HUES64 (cell line): ENCODE results near the gene RABEP1. TPM values are rescaled to one million over a fixed set of nuclear protein-coding genes. Genes with fewer than 3 reads are reported as not detected.
A peak's percentile ranks its signal among the peaks of the same experiment; 100 is the strongest.
"Not testable (repeated sequence)": the region's sequence is repeated elsewhere in the genome, so short reads cannot be mapped to it uniquely, and the experiment has no call there.

Experiments used
- H3K27ac ChIP-seq: 2 replicates; pipeline ENCODE4 v1.7.0; 2013; ENCODE audit warnings: low read depth, low read length, inconsistent platforms
- H3K27me3 ChIP-seq: 2 replicates; pipeline ENCODE4 v1.6.1; 2013; ENCODE audit warnings: mild to moderate bottlenecking, low read length; ENCODE audit not compliant: insufficient read depth
- H3K36me3 ChIP-seq: 2 replicates; pipeline ENCODE4 v1.6.1; 2013; ENCODE audit warnings: mild to moderate bottlenecking, low read length; ENCODE audit not compliant: insufficient read depth
- H3K4me1 ChIP-seq: 2 replicates; pipeline ENCODE4 v1.6.1; 2013; ENCODE audit warnings: mild to moderate bottlenecking, low read length, moderate library complexity; ENCODE audit not compliant: insufficient read depth
- H3K4me3 ChIP-seq: 2 replicates; pipeline ENCODE4 v1.5.1; 2013; ENCODE audit warnings: mild to moderate bottlenecking, low read length, moderate library complexity
- H3K9ac ChIP-seq: 2 replicates; pipeline ENCODE4 v1.6.1; 2013; ENCODE audit warnings: mild to moderate bottlenecking, low read depth, low read length
- H3K9me3 ChIP-seq: 2 replicates; pipeline ENCODE4 v1.6.1; 2013; ENCODE audit warnings: low read depth, low read length; ENCODE audit not compliant: insufficient read depth
- WGBS: fragments of 150-250, 120-280 bp; methylation state at CpG from one replicate; pipeline ENCODE4 v1.1.7; 2013; ENCODE audit warnings: missing lambda C conversion rate; 5-methylcytosine and 5-hydroxymethylcytosine counted together
- polyA plus RNA-seq, 2 experiments: library from polyadenylated mRNA; stranded (reverse); fragments of 50-300 nt; gene quantifications; one replicate each; pipeline ENCODE4 v1.2.3, GENCODE V29; 2013

The RABEP1 gene, protein sequence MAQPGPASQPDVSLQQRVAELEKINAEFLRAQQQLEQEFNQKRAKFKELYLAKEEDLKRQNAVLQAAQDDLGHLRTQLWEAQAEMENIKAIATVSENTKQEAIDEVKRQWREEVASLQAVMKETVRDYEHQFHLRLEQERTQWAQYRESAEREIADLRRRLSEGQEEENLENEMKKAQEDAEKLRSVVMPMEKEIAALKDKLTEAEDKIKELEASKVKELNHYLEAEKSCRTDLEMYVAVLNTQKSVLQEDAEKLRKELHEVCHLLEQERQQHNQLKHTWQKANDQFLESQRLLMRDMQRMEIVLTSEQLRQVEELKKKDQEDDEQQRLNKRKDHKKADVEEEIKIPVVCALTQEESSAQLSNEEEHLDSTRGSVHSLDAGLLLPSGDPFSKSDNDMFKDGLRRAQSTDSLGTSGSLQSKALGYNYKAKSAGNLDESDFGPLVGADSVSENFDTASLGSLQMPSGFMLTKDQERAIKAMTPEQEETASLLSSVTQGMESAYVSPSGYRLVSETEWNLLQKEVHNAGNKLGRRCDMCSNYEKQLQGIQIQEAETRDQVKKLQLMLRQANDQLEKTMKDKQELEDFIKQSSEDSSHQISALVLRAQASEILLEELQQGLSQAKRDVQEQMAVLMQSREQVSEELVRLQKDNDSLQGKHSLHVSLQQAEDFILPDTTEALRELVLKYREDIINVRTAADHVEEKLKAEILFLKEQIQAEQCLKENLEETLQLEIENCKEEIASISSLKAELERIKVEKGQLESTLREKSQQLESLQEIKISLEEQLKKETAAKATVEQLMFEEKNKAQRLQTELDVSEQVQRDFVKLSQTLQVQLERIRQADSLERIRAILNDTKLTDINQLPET
- 32.7 TPM for polyA plus RNA-seq (2013, experiment 1 of 2)
- polyA plus RNA-seq (2013, experiment 2 of 2): 38.1 TPM

DNA sequence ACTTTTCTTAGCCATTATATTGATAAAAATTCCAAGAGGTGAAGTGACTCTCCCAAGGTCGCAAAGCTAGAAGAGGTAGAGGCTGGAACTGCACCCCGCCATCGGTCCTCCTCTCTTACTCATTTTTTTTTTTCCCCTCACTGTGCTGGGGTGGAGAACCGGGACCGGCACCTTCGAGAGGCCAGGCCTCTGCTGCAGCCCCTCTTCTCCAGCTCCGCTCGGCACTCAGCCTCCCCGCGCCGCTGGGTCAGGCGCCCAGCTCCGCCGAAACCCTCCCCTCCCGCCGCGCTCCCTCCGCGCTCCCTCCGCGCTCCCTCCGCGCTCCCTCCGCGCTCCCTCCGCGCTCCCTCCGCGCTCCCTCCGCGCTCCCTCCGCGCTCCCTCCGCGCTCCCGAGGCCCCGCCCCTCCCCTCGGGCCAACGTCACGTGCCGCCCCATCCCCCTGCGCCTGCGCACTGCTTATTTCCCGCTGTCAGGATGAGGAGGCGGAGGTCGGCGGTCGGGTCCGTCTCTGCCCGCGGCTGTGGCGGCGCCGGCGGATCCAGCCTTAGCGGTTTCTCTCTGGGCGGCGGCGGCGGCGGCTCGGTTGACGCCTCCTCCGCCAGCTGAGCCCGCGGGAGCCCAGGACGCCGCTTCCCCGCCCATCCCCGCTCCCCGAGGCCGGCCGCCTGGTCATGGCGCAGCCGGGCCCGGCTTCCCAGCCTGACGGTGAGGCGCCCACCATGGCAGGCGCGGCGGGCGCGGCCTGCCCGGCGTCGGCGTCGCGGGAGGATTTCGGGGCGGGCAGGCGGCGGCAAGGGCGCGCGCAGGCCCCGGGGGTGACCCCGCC is at the start of gene RABEP1:
Gene RABEP1, plus strand, starts transcription at position 471 of the 828 bp plus-strand sequence. Its CDS starts 203 bp downstream, at position 674.
- WGBS: under 1% methylated on average over 98 of the region's 98 CpGs
- H3K36me3 ChIP-seq: no peaks in the 10 kb centered on the region; the same call in 1 of the 2 replicates
- peaks cover 18% of the 10 kb centered on the region for H3K4me1 ChIP-seq
- peak within 1 kb of the TSS; percentile 81 for H3K9ac ChIP-seq
- H3K27me3 ChIP-seq: 0 out of 2 replicates have a peak, but pooled peaks cover 4% of the 10 kb centered on the region
- H3K9me3 ChIP-seq: no peaks in the 10 kb centered on the region
- peak within 1 kb of the TSS; percentile 86; the same call in 1 of the 2 replicates for H3K27ac ChIP-seq
- H3K4me3 ChIP-seq: peak within 1 kb of the TSS; percentile 93

DNA sequence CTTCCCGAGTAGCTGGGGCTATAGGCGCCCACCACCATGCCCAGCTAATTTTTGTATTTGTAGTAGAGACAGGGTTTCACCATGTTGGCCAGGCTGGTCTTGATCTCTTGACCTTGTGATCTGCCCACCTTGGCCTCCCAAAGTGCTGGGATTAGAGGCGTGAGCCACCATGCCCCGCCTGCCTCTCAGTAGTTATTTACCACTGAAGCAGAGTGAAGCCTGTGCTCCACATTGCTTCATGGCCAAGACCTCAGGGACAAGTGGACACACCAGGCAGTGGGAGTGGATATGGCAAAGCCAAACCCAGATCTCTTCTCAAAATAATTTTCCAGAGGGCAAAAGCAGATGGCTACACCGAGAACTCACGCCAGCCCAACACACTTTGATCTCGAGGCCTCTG is 48.6 kb upstream of the RABEP1 start:
- not testable (repeated sequence) for H3K27ac ChIP-seq, H3K4me1 ChIP-seq
- WGBS: 91% methylated on average over 7 of the region's 7 CpGs

DNA sequence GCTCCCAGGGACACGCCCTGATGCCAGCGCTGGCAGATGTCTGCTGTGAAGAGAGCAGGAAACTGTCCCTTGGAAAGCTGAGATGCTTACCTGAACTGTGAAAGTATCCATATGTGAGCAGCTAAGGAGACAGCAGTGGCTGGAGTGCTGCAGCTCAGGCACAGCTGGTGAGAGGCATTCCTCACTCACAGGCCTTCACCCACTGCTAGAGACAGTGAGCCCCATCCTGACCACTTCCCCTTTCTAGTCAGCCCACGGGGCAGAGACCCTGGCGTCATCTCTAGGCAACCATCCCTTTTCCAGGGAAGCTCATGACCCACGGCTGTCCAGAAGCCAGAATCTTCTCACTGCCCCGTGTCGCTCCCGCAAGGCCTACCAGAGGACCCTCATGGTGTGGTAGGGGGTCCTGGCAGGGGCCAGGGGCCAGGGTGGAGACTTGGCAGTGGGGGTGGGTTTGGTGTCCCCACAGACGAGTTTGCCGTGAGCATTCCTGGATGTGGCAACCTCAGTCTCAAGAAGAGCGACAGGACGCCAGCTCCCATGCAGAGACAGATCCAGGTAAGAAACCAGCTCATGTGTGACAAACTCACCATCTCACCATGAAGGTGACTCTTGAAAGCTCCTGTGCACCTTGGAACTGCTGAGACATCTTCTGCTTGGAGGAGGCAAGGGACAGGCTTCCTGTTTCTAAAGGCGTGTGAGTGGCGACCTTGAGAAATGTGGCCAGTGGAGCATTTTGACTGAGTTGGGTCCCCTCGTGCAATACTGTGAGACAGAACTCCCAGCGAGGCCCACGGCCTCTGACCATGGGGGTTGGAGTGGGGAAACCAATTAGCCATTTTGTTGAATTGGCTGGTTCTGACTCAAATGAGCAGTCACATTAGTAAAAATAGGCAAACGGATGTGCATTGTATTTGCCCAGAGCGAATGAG is 47.2 kb upstream of the RABEP1 start, which contains the start of gene SCIMP:
Gene SCIMP, minus strand, starts transcription at position 216 of the 932 bp plus-strand sequence. Its CDS starts 105 bp downstream, at position 111.
- no peaks in the 10 kb centered on the region for H3K9me3 ChIP-seq
- H3K9ac ChIP-seq: no peak within 1 kb of the TSS
- H3K27ac ChIP-seq: no peak within 1 kb of the TSS
- 95% methylated on average over 19 of the region's 19 CpGs for WGBS
- no peaks in the 10 kb centered on the region for H3K4me1 ChIP-seq
- no peak within 1 kb of the TSS for H3K4me3 ChIP-seq
- H3K36me3 ChIP-seq: no peaks in the 10 kb centered on the region
- no peaks in the 10 kb centered on the region for H3K27me3 ChIP-seq

More for the DNA sequence above, 48.6 kb upstream of the RABEP1 start:
- not testable (repeated sequence) for H3K9ac ChIP-seq, H3K9me3 ChIP-seq, H3K27me3 ChIP-seq, H3K36me3 ChIP-seq, H3K4me3 ChIP-seq

DNA sequence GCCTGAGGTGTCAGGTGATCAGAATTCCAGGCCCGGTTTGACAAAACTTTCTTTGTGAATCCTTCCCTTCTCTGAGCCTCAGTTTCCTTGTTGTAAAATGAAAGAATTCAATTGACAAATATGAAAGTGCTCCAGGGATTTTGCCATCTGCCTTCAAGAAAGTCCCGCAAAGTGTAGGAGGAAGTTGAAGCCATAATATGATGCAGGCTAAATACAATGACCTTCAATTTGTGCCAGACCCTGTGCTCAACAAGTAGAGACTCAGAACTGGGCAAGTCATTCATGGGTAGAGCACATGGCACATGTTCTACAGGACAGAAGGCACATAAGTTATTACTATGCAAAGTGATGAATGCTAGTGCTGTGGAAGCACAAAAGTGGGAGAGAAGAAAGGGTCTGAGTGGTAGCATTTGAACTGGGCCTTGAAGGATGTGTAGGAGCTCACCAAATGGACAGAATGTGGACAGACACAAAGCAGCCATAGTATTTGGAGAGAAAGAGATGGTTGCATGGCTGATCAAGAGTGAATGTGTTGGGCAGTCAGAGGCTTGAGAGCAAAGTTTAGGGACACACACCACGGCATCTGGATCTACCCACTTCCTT is 45.0 kb upstream of the RABEP1 start:
- H3K9ac ChIP-seq: no peak overlapping the region
- no peak overlapping the region for H3K4me3 ChIP-seq
- no peaks in the 10 kb centered on the region for H3K4me1 ChIP-seq
- no peak overlapping the region for H3K27ac ChIP-seq
- H3K27me3 ChIP-seq: no peaks in the 10 kb centered on the region
- no peaks in the 10 kb centered on the region for H3K36me3 ChIP-seq
- H3K9me3 ChIP-seq: no peaks in the 10 kb centered on the region
- 92% methylated on average over 3 of the region's 3 CpGs for WGBS

DNA sequence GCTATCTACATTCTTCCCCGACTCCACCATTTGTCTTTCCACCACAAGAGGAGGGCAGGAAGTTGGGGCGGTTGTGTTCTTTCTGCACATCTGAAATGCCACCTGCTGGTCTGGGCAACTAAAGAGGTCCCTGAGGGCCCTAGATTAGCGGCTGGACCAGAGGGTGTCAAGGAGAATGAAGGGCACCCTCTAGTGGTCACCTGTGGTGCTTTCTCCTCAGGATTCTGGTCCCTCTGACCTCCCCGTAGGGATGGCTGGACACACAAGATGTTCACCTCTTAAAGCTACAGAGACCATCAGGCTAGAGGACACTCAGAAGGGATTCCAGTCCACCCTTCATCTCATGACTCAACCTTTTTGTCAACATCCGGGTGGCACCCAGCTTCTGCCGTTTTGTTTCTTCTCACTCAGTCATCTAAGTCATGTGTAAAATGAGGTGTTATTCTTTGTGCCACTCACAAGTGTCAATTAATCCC is 44.5 kb upstream of the RABEP1 start:
- no peak overlapping the region for H3K4me3 ChIP-seq
- H3K36me3 ChIP-seq: no peaks in the 10 kb centered on the region
- H3K27me3 ChIP-seq: no peaks in the 10 kb centered on the region
- H3K9ac ChIP-seq: no peak overlapping the region
- no peak overlapping the region for H3K27ac ChIP-seq
- no peaks in the 10 kb centered on the region for H3K9me3 ChIP-seq
- 30% methylated on average over 5 of the region's 6 CpGs for WGBS
- no peaks in the 10 kb centered on the region for H3K4me1 ChIP-seq

DNA sequence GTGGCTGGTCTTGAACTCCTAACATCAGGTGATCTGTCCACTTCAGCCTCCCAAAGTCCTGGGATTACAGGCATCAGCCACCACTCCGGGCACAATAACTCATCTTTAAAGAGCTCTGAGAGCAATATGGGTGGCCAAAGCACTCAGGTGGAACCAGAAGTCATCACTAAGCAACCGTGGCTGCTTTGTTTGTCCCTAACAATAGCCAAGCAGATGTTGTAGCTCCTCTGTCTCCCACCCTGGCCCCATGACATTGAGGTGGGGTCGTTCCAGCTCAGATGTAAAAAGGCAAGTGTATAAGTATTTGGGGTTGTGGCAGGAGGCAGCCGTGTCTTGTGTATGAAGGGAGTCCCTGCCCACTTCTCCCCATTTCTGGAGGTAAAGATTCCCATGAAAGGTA is 43.8 kb upstream of the RABEP1 start:
- 76% methylated on average over 4 of the region's 4 CpGs for WGBS
- Histone ChIP-seq H3K9me3 (no peaks in the 10 kb centered on the region), H3K9ac (no peak overlapping the region), H3K27ac (no peak overlapping the region), H3K4me1 (no peaks in the 10 kb centered on the region), H3K36me3 (no peaks in the 10 kb centered on the region), H3K27me3 (no peaks in the 10 kb centered on the region), H3K4me3 (no peak overlapping the region)

DNA sequence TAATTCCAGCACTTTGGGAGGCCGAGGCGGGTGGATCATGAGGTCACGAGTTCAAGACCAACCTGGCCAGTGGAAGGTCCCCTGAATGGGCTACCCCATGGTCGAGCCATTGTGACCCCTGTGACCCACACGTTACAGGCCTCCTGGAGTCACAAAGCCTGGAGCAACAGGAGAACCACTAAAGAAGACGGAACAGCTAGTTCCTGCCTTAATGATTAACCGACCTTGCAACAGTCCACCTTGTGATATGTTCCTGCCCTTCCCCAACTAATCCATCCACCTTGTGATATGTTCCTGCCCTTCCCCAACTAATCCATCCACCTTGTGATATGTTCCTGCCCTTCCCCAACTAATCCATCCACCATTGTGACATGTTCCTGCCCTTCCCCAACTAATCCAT is 42.3 kb upstream of the RABEP1 start:
- not testable (repeated sequence) for H3K4me1 ChIP-seq, H3K27me3 ChIP-seq, H3K27ac ChIP-seq, H3K9me3 ChIP-seq, H3K9ac ChIP-seq, H3K36me3 ChIP-seq, H3K4me3 ChIP-seq
- WGBS: 88% methylated on average over 7 of the region's 7 CpGs

DNA sequence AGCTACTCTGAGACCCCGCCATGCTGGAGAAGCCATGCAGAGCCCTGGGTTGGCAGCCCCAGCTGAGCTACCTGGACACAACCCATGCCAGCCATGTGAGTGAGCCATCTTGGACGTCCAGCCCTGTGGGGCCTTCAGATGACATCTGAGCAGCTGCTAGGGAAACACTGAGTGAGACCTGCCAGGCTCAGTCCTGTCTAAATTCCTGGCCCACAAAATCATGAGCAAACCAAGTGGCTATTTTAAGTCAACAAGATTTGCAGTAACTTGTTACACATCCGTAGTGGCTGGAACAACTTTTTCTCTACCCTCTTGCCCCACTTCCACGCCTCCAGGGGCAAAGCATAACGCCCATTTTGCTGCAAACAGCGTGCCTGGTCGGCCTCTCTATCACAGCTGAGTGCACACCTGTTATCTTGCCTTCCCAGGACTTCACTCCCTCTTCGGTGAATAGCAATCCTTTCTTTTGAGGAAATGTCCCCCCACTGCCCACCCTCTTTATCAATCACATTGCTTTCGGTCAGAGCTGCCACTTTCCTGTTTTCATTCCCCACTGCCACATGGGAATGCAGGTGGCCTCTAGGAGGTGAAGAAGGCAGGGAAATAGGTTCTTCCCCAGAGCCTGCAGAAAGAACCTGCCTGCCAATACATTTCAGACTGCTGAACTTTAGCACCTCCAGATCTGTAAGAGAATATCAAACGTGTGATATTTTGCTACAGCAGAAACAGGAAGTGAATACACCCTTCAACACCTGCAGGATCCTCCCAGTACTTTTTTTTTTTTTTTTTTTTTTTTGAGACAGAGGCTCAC is 40.0 kb upstream of the RABEP1 start:
- H3K9ac ChIP-seq: no peak overlapping the region
- no peak overlapping the region for H3K27ac ChIP-seq
- H3K9me3 ChIP-seq: no peaks in the 10 kb centered on the region
- 88% methylated on average over 10 of the region's 10 CpGs for WGBS
- H3K27me3 ChIP-seq: no peaks in the 10 kb centered on the region
- H3K4me3 ChIP-seq: no peak overlapping the region
- H3K4me1 ChIP-seq: no peaks in the 10 kb centered on the region
- H3K36me3 ChIP-seq: no peaks in the 10 kb centered on the region

DNA sequence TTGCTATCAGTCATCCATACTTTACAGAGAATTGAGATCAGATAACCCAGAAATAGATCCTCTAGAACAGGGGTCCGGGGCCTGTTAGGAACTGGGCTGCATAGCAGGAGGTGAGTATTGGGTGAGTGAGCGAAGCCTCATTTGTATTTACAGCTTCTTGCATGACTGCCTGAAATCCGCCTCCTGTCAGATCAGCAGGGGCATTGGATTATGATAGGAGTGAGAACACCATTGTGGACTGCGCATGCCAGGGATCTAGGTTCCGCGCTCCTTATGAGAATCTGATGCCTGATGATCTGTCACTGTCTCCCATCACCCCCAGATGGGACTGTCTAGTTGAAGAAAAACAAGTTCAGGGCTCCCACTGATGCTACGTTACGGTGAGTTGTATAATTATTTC is 34.5 kb upstream of the RABEP1 start:
- WGBS: 94% methylated on average over 6 of the region's 8 CpGs

More for the DNA sequence above, 34.5 kb upstream of the RABEP1 start:
- Histone ChIP-seq H3K9me3 (no peaks in the 10 kb centered on the region), H3K9ac (no peak overlapping the region), H3K4me1 (no peaks in the 10 kb centered on the region), H3K27ac (no peak overlapping the region), H3K27me3 (no peaks in the 10 kb centered on the region), H3K4me3 (no peak overlapping the region), H3K36me3 (no peaks in the 10 kb centered on the region)
